PFSK-1 (cell line): ENCODE results near the gene MS4A3.

Experiments used
- FOXP2 ChIP-seq: optimal IDR thresholded peaks from 2 replicates; pipeline ENCODE3; 2011; ENCODE audit warnings: borderline replicate concordance, control low read depth, inconsistent platforms; ENCODE audit not compliant: insufficient read depth; ENCODE audit errors: extremely low read length, extremely low read depth
- POLR2AphosphoS5 ChIP-seq: IDR thresholded peaks from 2 replicates; pipeline ENCODE4 v1.6.1; 2012; ENCODE audit warnings: low read depth, mild to moderate bottlenecking, control low read depth, low read length, moderate library complexity
- SIN3A ChIP-seq: IDR thresholded peaks from 2 replicates; pipeline ENCODE4 v1.6.1; 2012; ENCODE audit warnings: mild to moderate bottlenecking, low read length, moderate library complexity, borderline replicate concordance; ENCODE audit not compliant: insufficient read depth
- TAF1 ChIP-seq: IDR thresholded peaks from 2 replicates; pipeline ENCODE4 v1.6.1; 2012; ENCODE audit warnings: low read length, control low read depth, borderline replicate concordance; ENCODE audit not compliant: insufficient read depth
- TF ChIP-seq, protein P1 (sequence below), 2 experiments: IDR thresholded peaks; 2 replicates each; pipeline versions ENCODE4 v1.6.1 to v1.8.0; 2011 to 2012; ENCODE audit warnings: low read depth in 2 of 2, low read length in 2 of 2, control low read depth in 1 of 2, inconsistent platforms in 1 of 2, mild to moderate bottlenecking in 1 of 2, moderate library complexity in 1 of 2; ENCODE audit not compliant: insufficient read depth in 1 of 2

DNA sequence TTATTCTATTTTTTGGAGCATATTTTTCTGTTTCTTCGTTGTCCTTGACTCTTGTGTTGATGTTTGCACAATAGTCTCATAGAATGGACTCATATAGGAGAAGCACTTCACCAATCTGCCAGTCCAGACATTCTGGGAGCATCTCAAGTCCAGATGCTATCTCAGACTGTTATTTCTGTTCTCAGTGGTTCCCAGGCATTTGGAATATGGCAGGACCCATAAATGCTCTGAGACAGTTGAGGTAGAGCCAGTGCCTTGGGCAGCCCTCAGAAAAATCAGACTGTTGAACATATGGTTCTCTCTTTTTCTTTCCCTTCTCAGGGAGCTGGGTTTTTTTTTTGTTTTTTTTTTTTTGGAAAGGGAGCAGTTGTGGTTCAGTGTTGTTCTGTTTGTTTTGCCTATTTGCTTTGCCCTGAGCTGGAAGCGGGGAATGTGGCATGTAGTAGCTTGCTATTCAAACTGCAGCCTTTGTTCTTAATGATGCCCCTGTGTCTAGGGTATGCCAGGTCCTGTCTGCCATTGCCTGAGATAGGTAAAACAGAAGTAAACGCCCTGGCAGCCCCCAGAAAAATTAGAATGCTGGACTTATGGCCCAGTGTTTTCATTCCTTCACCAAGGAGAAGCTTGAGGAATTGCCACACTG lies 28.3 kb downstream of the MS4A3 start:
- TF ChIP-seq TAF1 (no peak), SIN3A (no peak), POLR2AphosphoS5 (no peak), FOXP2 (no peak)
- TF ChIP-seq, protein P1, sequence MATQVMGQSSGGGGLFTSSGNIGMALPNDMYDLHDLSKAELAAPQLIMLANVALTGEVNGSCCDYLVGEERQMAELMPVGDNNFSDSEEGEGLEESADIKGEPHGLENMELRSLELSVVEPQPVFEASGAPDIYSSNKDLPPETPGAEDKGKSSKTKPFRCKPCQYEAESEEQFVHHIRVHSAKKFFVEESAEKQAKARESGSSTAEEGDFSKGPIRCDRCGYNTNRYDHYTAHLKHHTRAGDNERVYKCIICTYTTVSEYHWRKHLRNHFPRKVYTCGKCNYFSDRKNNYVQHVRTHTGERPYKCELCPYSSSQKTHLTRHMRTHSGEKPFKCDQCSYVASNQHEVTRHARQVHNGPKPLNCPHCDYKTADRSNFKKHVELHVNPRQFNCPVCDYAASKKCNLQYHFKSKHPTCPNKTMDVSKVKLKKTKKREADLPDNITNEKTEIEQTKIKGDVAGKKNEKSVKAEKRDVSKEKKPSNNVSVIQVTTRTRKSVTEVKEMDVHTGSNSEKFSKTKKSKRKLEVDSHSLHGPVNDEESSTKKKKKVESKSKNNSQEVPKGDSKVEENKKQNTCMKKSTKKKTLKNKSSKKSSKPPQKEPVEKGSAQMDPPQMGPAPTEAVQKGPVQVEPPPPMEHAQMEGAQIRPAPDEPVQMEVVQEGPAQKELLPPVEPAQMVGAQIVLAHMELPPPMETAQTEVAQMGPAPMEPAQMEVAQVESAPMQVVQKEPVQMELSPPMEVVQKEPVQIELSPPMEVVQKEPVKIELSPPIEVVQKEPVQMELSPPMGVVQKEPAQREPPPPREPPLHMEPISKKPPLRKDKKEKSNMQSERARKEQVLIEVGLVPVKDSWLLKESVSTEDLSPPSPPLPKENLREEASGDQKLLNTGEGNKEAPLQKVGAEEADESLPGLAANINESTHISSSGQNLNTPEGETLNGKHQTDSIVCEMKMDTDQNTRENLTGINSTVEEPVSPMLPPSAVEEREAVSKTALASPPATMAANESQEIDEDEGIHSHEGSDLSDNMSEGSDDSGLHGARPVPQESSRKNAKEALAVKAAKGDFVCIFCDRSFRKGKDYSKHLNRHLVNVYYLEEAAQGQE (IDR thresholded peaks at IDR 0.05; ENCODE audit: insufficient read depth in 1 of 2, low read depth in 2 of 2, low read length in 2 of 2) = no peak
